A549 (cell line): Measurements from ENCODE around the gene NRG3. TPM values are rescaled to one million over a fixed set of nuclear protein-coding genes. Genes with fewer than 3 reads are reported as not detected.

ENCODE experiments used
- ATAC-seq, 2 experiments: fragments of 200-7000 bp in 1 of 2; fragments of >200 bp in 1 of 2; cut with Nextera tagmentation in 1 of 2; cut with Tn5 transposase in 1 of 2; 3 replicates each; pipeline versions ENCODE4 v1.8.0 to v1.9.1; 2018 to 2020; ENCODE audit warnings: mild to moderate bottlenecking in 1 of 2, moderate library complexity in 1 of 2
- CTCF ChIA-PET: fragments of 300-600 bp; sonication (Branson Sonifier 250); formaldehyde crosslinking; extraction: SDS; loops from one replicate; lab custom pipeline; 2021; ENCODE audit warnings: antibody characterized with exemption, inconsistent platforms; lab: Yijun Ruan, JAX
- POLR2A ChIA-PET: fragments of 350-600 bp; formaldehyde crosslinking; extraction: SDS; loops from one replicate; lab custom pipeline; 2021; ENCODE audit warnings: antibody characterized with exemption, inconsistent platforms; lab: Yijun Ruan, JAX
- DNase-seq, 2 experiments: peaks; one replicate each; pipeline versions ENCODE4 v3.0.0 to v3.0.0-alpha.2; 2011 to 2016; ENCODE audit warnings: low read depth in 1 of 2, low spot score in 1 of 2
- FAIRE-seq: peaks from 2 replicates; lab custom pipeline; 2011; peaks lifted over from hg19 to GRCh38; lab: Jason Lieb, UNC
- H3K27ac ChIP-seq, 2 experiments: fragments of >200 bp; sonication (Bioruptor Twin); formaldehyde crosslinking; 3 replicates each; pipeline ENCODE4 v1.5.1; 2016 to 2017
- H3K4me1 ChIP-seq: fragments of >200 bp; sonication (Bioruptor Twin); formaldehyde crosslinking; 3 replicates; pipeline ENCODE4 v1.6.1; 2016
- H3K4me2 ChIP-seq: fragments of >200 bp; sonication (Bioruptor Twin); formaldehyde crosslinking; 3 replicates; pipeline ENCODE4 v1.6.1; 2016
- H3K4me3 ChIP-seq: fragments of >200 bp; sonication (Bioruptor Twin); formaldehyde crosslinking; 3 replicates; pipeline ENCODE4 v1.5.1; 2016
- H3K9me3 ChIP-seq: fragments of >200 bp; sonication (Bioruptor Twin); formaldehyde crosslinking; 3 replicates; pipeline ENCODE4 v1.6.1; 2016
- CBX2 ChIP-seq: fragments of 200-600 bp; sonication (generic); IDR thresholded peaks from 2 replicates; pipeline ENCODE4 v1.6.1; 2016; ENCODE audit warnings: low read depth, mild to moderate bottlenecking, borderline replicate concordance
- CBX8 ChIP-seq: fragments of 200-600 bp; sonication (generic); IDR thresholded peaks from 2 replicates; pipeline ENCODE4 v1.6.1; 2016
- EHMT2 ChIP-seq: fragments of 200-600 bp; sonication (generic); IDR thresholded peaks from 2 replicates; pipeline ENCODE4 v1.6.1; 2016; ENCODE audit warnings: antibody characterized with exemption, low read depth, mild to moderate bottlenecking, moderate library complexity
- FOSL2 ChIP-seq, 2 experiments: fragments of 450-650 bp in 1 of 2; fragments of >200 bp in 1 of 2; sonication (Bioruptor Twin) in 1 of 2; formaldehyde crosslinking; IDR thresholded peaks; 2 replicates each; pipeline versions ENCODE4 v1.5.0 to v1.6.1; 2016 to 2020; ENCODE audit warnings: mild to moderate bottlenecking in 1 of 2, moderate library complexity in 1 of 2
- HDAC2 ChIP-seq: fragments of 200-600 bp; sonication (generic); IDR thresholded peaks from 2 replicates; pipeline ENCODE4 v1.6.1; 2016
- HES2 ChIP-seq: fragments of >200 bp; sonication (Bioruptor Twin); formaldehyde crosslinking; IDR thresholded peaks from 2 replicates; pipeline ENCODE4 v1.6.1; 2016
- HMGXB4 ChIP-seq: fragments of 250-450 bp; sonication (Bioruptor Pico); IDR thresholded peaks from 2 replicates; pipeline ENCODE4 v1.5.0; 2021; ENCODE audit warnings: mild to moderate bottlenecking, moderate library complexity, borderline replicate concordance
- HOXA7 ChIP-seq: fragments of 250-450 bp; sonication (Bioruptor Pico); IDR thresholded peaks from 2 replicates; pipeline ENCODE4 v1.5.0; 2020; ENCODE audit warnings: mild to moderate bottlenecking, moderate library complexity
- HOXB5 ChIP-seq: fragments of 250-450 bp; sonication (Bioruptor Pico); IDR thresholded peaks from 2 replicates; pipeline ENCODE4 v1.5.0; 2020; ENCODE audit warnings: mild to moderate bottlenecking, moderate library complexity
- JUNB ChIP-seq: fragments of >200 bp; sonication (Bioruptor Twin); formaldehyde crosslinking; IDR thresholded peaks from 2 replicates; pipeline ENCODE4 v1.6.1; 2016
- MAX ChIP-seq: IDR thresholded peaks from 2 replicates; pipeline ENCODE4 v1.6.1; 2012
- MYC ChIP-seq: IDR thresholded peaks from 2 replicates; pipeline ENCODE4 v1.6.1; 2012; ENCODE audit warnings: mild to moderate bottlenecking, inconsistent platforms, low read length, improper control_type of control experiment, borderline replicate concordance
- NPAS2 ChIP-seq: fragments of 250-450 bp; sonication (Bioruptor Pico); IDR thresholded peaks from 2 replicates; pipeline ENCODE4 v1.8.0; 2022; ENCODE audit warnings: mild to moderate bottlenecking, moderate library complexity, borderline replicate concordance
- NR3C1 ChIP-seq: fragments of >200 bp; sonication (Bioruptor Twin); formaldehyde crosslinking; IDR thresholded peaks from 3 replicates; pipeline ENCODE4 v1.6.1; 2017
- PHF8 ChIP-seq: fragments of 200-600 bp; sonication (generic); IDR thresholded peaks from 2 replicates; pipeline ENCODE4 v1.6.1; 2016; ENCODE audit warnings: low read depth, mild to moderate bottlenecking, antibody characterized with exemption, moderate library complexity, borderline replicate concordance
- POLR2A ChIP-seq: IDR thresholded peaks from 2 replicates; pipeline ENCODE4 v1.6.1; 2012; ENCODE audit warnings: mild to moderate bottlenecking, low read length
- RCOR1 ChIP-seq: fragments of 150-350 bp; IDR thresholded peaks from 2 replicates; pipeline ENCODE4 v1.6.1; 2014; ENCODE audit warnings: antibody characterized with exemption, low read length, low read depth
- REST ChIP-seq: fragments of 200-600 bp; sonication (generic); IDR thresholded peaks from 2 replicates; pipeline ENCODE4 v1.6.1; 2016; ENCODE audit warnings: antibody characterized with exemption, mild to moderate bottlenecking, moderate library complexity
- RFX5 ChIP-seq: fragments of 450-650 bp; IDR thresholded peaks from 2 replicates; pipeline ENCODE4 v1.7.1; 2014; ENCODE audit warnings: antibody characterized with exemption, mild to moderate bottlenecking, moderate library complexity
- SMC3 ChIP-seq: fragments of >200 bp; sonication (Bioruptor Twin); formaldehyde crosslinking; IDR thresholded peaks from 3 replicates; pipeline ENCODE4 v1.6.1; 2018; ENCODE audit warnings: inconsistent platforms
- SREBF2 ChIP-seq: fragments of 450-650 bp; IDR thresholded peaks from 2 replicates; pipeline ENCODE4 v1.6.1; 2014; ENCODE audit warnings: mild to moderate bottlenecking, moderate library complexity
- TP53 ChIP-seq: fragments of 250-450 bp; sonication (Bioruptor Pico); IDR thresholded peaks from 2 replicates; pipeline ENCODE4 v1.5.0; 2021; ENCODE audit warnings: mild to moderate bottlenecking, moderate library complexity
- USF2 ChIP-seq: fragments of 450-650 bp; IDR thresholded peaks from 2 replicates; pipeline ENCODE4 v1.6.1; 2014; ENCODE audit warnings: antibody characterized with exemption
- ZNF302 ChIP-seq: fragments of 250-450 bp; sonication (Bioruptor Pico); IDR thresholded peaks from 2 replicates; pipeline ENCODE4 v1.9.0; 2021; ENCODE audit warnings: inconsistent platforms, mild to moderate bottlenecking, moderate library complexity
- ZSCAN20 ChIP-seq: fragments of 250-450 bp; sonication (Bioruptor Pico); IDR thresholded peaks from 2 replicates; pipeline ENCODE4 v1.8.0; 2022; ENCODE audit warnings: mild to moderate bottlenecking, moderate library complexity
- WGBS: methylation state at CpG from one replicate; pipeline ENCODE4 v1.1.6; 2017; ENCODE audit errors: missing lambda C conversion rate; 5-methylcytosine and 5-hydroxymethylcytosine counted together
- polyA plus RNA-seq, 4 experiments: library from polyadenylated mRNA; depleted of rRNA in 3 of 4; stranded (reverse); fragments of >200 nt; fragmentation: RNase III in 1 of 4; extraction: RNeasy Plus Mini Kit Qiagen cat#74134 plus additional on column Dnase treatment in 1 of 4; gene quantifications; 2 replicates in 3 of 4; 3 replicates in 1 of 4; pipeline ENCODE4 v1.2.3, GENCODE V29; 2011 to 2017

Gene NRG3
- polyA plus RNA-seq, 2 of the 4 experiments (the other 2 are of a cell fraction) = not detected

GRCh38 chr10:82245906-82246560, 371.0 kb downstream of the NRG3 start:
- Histone ChIP-seq H3K4me2 (no peak overlapping the region), H3K27ac (no peak overlapping the region), H3K4me3 (no peak overlapping the region), H3K9me3 (0 out of 3 replicates have a peak, but pooled peaks cover 7% of the 10 kb centered on the region), H3K4me1 (no peaks in the 10 kb centered on the region)
- FAIRE-seq (no peak), ATAC-seq (no peak), DNase-seq (no peak)
- TF ChIP-seq HOXA7 (CRISPR knock-in tag) (no peak), JUNB (no peak), NPAS2 (CRISPR knock-in tag) (no peak), TP53 (CRISPR knock-in tag) (no peak), SREBF2 (no peak), RFX5 (no peak), EHMT2 (no peak), HES2 (no peak), NR3C1 (no peak), PHF8 (no peak)
- WGBS = 5% methylated on average over 4 of the region's 4 CpGs
- CTCF ChIA-PET = interaction anchor here (1.0 kb wide), 1 partner anchor 21 kb away, joined by 3 read pairs; no protein-coding TSS in a partner anchor
- POLR2A ChIA-PET = no interaction called here

- WGBS = 5% methylated on average over 1 of the region's 1 CpG
- ChIA-PET POLR2A (no interaction called here), CTCF (no interaction called here)
- FAIRE-seq (no peak), DNase-seq (no peak), ATAC-seq (no peak)
- Histone ChIP-seq H3K27ac (no peak overlapping the region), H3K4me1 (no peaks in the 10 kb centered on the region), H3K4me3 (no peak overlapping the region), H3K4me2 (no peak overlapping the region), H3K9me3 (no peaks in the 10 kb centered on the region)
- TF ChIP-seq HOXB5 (no peak), HDAC2 (no peak), ZNF302 (no peak), RCOR1 (no peak), SREBF2 (no peak), SMC3 (no peak), USF2 (no peak), NR3C1 (no peak), CBX2 (no peak), HES2 (no peak)
Observed at GRCh38 chr10:82249141-82249540, 374.1 kb downstream of the NRG3 start.

GRCh38 chr10:82251222-82251906, 376.4 kb downstream of the NRG3 start:
- FAIRE-seq (no peak), ATAC-seq (no peak), DNase-seq (no peak)
- 8% methylated on average over 8 of the region's 8 CpGs for WGBS
- H3K4me1 ChIP-seq = no peaks in the 10 kb centered on the region
- ChIA-PET CTCF (no interaction called here), POLR2A (no interaction called here)
- H3K4me2 ChIP-seq = no peak overlapping the region
- no peaks in the 10 kb centered on the region for H3K9me3 ChIP-seq
- no peak overlapping the region for H3K27ac ChIP-seq
- H3K4me3 ChIP-seq = no peak overlapping the region
- TF ChIP-seq MAX = no peak
- no peak for TF ChIP-seq TP53 (CRISPR knock-in tag)
- TF ChIP-seq FOSL2 (IDR thresholded peaks at IDR 0.05) = no peak
- TF ChIP-seq FOSL2 (CRISPR knock-in tag; IDR thresholded peaks at IDR 0.05) = no peak
- TF ChIP-seq REST = no peak
- no peak for TF ChIP-seq EHMT2
- no peak for TF ChIP-seq SMC3
- TF ChIP-seq HES2 = no peak
- no peak for TF ChIP-seq HOXA7 (CRISPR knock-in tag)
- TF ChIP-seq POLR2A = no peak
- no peak for TF ChIP-seq HMGXB4
- no peak for TF ChIP-seq ZSCAN20
- TF ChIP-seq CBX8 = no peak
- TF ChIP-seq RCOR1 = no peak
- no peak for TF ChIP-seq PHF8
- no peak for TF ChIP-seq MYC
- no peak for TF ChIP-seq HOXB5
- TF ChIP-seq NR3C1 = no peak
